GM12878 (cell line): ENCODE measurements around the gene HORMAD2. TPM values are rescaled to one million over a fixed set of nuclear protein-coding genes. Genes with fewer than 3 reads are reported as not detected.

Experiments used
- ATAC-seq: fragments of 200-7000 bp; cut with Tn5 transposase; 3 replicates; pipeline ENCODE4 v1.9.1; 2020; ENCODE audit warnings: mild to moderate bottlenecking, moderate library complexity
- BruUV-seq: library from RNA; stranded (reverse); fragments of 400-500 nt; replicated peaks from 2 replicates; lab custom pipeline; 2021; lab: Mats Ljungman, UMichigan
- CTCF ChIA-PET: fragments of 300-600 bp; sonication (Branson Sonifier 250); formaldehyde crosslinking; extraction: SDS; loops from one replicate; lab custom pipeline; 2021; ENCODE audit warnings: inconsistent platforms; lab: Yijun Ruan, JAX
- POLR2A ChIA-PET: fragments of 350-600 bp; formaldehyde crosslinking; extraction: SDS; loops from one replicate; lab custom pipeline; 2021; ENCODE audit warnings: inconsistent platforms; lab: Charles Lee
- RAD21 ChIA-PET: fragments of 300-600 bp; sonication (Branson Sonifier 250); formaldehyde crosslinking; loops from one replicate; lab custom pipeline; 2023; ENCODE audit warnings: antibody characterized with exemption; ENCODE audit not compliant: unreplicated experiment; lab: Charles Lee
- SMC1A ChIA-PET: fragments of 300-600 bp; sonication (Branson Sonifier 250); formaldehyde crosslinking; loops from one replicate; lab custom pipeline; 2023; ENCODE audit not compliant: unreplicated experiment, uncharacterized antibody; lab: Charles Lee
- DNase-seq: peaks from one replicate; pipeline ENCODE4 v3.0.0-alpha.2; 2011; ENCODE audit warnings: low read depth, low spot score
- FAIRE-seq: peaks from 3 replicates; lab custom pipeline; 2011; peaks lifted over from hg19 to GRCh38; lab: Jason Lieb, UNC
- H2AFZ ChIP-seq: 2 replicates; pipeline ENCODE4 v1.6.0; 2011; ENCODE audit warnings: low read depth, low read length, control low read depth; ENCODE audit not compliant: control insufficient read depth
- H3K27ac ChIP-seq: 2 replicates; pipeline ENCODE4 v1.5.1; 2011; ENCODE audit warnings: control low read depth; ENCODE audit not compliant: control insufficient read depth, insufficient read depth
- H3K27me3 ChIP-seq, 2 experiments: replicated peaks in 1 of 2; 2 replicates each; pipeline versions ENCODE4 v1.6.0 to v1.6.1; 2011; ENCODE audit warnings: low read length in 1 of 2; ENCODE audit not compliant: control insufficient read depth in 2 of 2, insufficient read depth in 2 of 2
- H3K36me3 ChIP-seq, 2 experiments: 2 replicates each; pipeline ENCODE4 v1.5.1; 2011; ENCODE audit warnings: low read length in 1 of 2; ENCODE audit not compliant: control insufficient read depth in 2 of 2, insufficient read depth in 2 of 2
- H3K4me1 ChIP-seq: 2 replicates; pipeline ENCODE4 v1.6.1; 2011; ENCODE audit warnings: mild to moderate bottlenecking, low read length, moderate library complexity, mixed read lengths; ENCODE audit not compliant: control insufficient read depth, insufficient read depth
- H3K4me2 ChIP-seq: 2 replicates; pipeline ENCODE4 v1.6.0; 2011; ENCODE audit warnings: control low read depth; ENCODE audit not compliant: control insufficient read depth, insufficient read depth
- H3K4me3 ChIP-seq: fragments of 200-600 bp; sonication (generic); 2 replicates; pipeline ENCODE4 v1.5.1; 2016
- H3K79me2 ChIP-seq: 2 replicates; pipeline ENCODE4 v1.6.0; 2011; ENCODE audit warnings: low read length; ENCODE audit not compliant: control insufficient read depth, insufficient read depth
- H3K9ac ChIP-seq: 2 replicates; pipeline ENCODE4 v1.8.0; 2011; ENCODE audit warnings: low read length, control low read depth, mixed read lengths; ENCODE audit not compliant: control insufficient read depth, insufficient read depth
- H3K9me3 ChIP-seq: replicated peaks from 3 replicates; pipeline ENCODE4 v1.5.1; 2011; ENCODE audit warnings: mild to moderate bottlenecking, low read length; ENCODE audit not compliant: control insufficient read depth, insufficient read depth
- H4K20me1 ChIP-seq: 2 replicates; pipeline ENCODE4 v1.6.0; 2011; ENCODE audit not compliant: control insufficient read depth, insufficient read depth
- GABPA ChIP-seq: IDR thresholded peaks from 2 replicates; pipeline ENCODE4 v1.6.1; 2014; ENCODE audit warnings: antibody characterized with exemption, low read depth, mild to moderate bottlenecking, inconsistent platforms
- GATAD2B ChIP-seq: fragments of 450-650 bp; conservative IDR thresholded peaks from 2 replicates; pipeline ENCODE4 v1.6.1; 2017; ENCODE audit warnings: low read depth, mild to moderate bottlenecking, moderate library complexity
- HDAC2 ChIP-seq: fragments of 200-600 bp; sonication (generic); IDR thresholded peaks from 2 replicates; pipeline ENCODE4 v1.6.1; 2017
- JUNB ChIP-seq: IDR thresholded peaks from 2 replicates; pipeline ENCODE4 v1.6.1; 2016; ENCODE audit warnings: antibody characterized with exemption, mild to moderate bottlenecking
- MEF2B ChIP-seq: fragments of 450-650 bp; IDR thresholded peaks from 2 replicates; pipeline ENCODE4 v1.6.1; 2018; ENCODE audit warnings: mild to moderate bottlenecking, moderate library complexity; ENCODE audit not compliant: partially characterized antibody, poor library complexity, severe bottlenecking
- NBN ChIP-seq: fragments of 450-650 bp; IDR thresholded peaks from 2 replicates; pipeline ENCODE4 v1.6.1; 2016
- RBBP5 ChIP-seq: fragments of 200-600 bp; sonication (generic); conservative IDR thresholded peaks from 2 replicates; pipeline ENCODE4 v1.6.1; 2016
- YBX1 ChIP-seq: fragments of 450-650 bp; IDR thresholded peaks from 2 replicates; pipeline ENCODE4 v1.6.1; 2016; ENCODE audit warnings: antibody characterized with exemption
- ZBED1 ChIP-seq: IDR thresholded peaks from 2 replicates; pipeline ENCODE4 v1.6.1; 2016; ENCODE audit warnings: borderline replicate concordance
- ZNF217 ChIP-seq: fragments of 450-650 bp; IDR thresholded peaks from 2 replicates; pipeline ENCODE4 v1.6.1; 2017; ENCODE audit warnings: antibody characterized with exemption, mild to moderate bottlenecking
- WGBS: methylation state at CpG from one replicate; pipeline ENCODE4 v1.1.6; 2016; ENCODE audit warnings: low lambda C conversion rate; ENCODE audit not compliant: insufficient replicate concordance, insufficient coverage; ENCODE audit errors: missing lambda C conversion rate; 5-methylcytosine and 5-hydroxymethylcytosine counted together
- in situ Hi-C: fragments of 300-500 bp; cut with MboI; formaldehyde crosslinking; loops from 9 replicates; pipeline ENCODE4 v1.14.3; 2018; ENCODE audit warnings: mixed read lengths
- intact Hi-C: fragments of 100-400 bp; cut with micrococcal nuclease; formaldehyde crosslinking; loops from one replicate; pipeline ENCODE4 v1.14.2; 2022; ENCODE audit not compliant: unreplicated experiment
- polyA plus RNA-seq, 11 experiments: library from polyadenylated mRNA; depleted of rRNA in 4 of 11; unstranded in 6 of 11; stranded (reverse) in 5 of 11; fragments of >200 nt; fragmentation: Nextera tagmentation in 4 of 11; fragmentation: Illumina TruSeq in 1 of 11; extraction: Ambion mirVana in 4 of 11; extraction: Trizol in 1 of 11; gene quantifications; 1 replicate in 1 of 11; 2 replicates in 10 of 11; pipeline versions ENCODE4 v1.2.1 to v1.2.3, GENCODE V29; 2011 to 2016; ENCODE audit warnings: inconsistent platforms in 2 of 11, missing spikeins in 2 of 11, low read depth in 1 of 11
- total RNA-seq, 4 experiments: library from RNA; depleted of rRNA in 3 of 4; stranded (reverse); fragments of >200 nt in 3 of 4; fragmentation: Illumina TruSeq in 1 of 4; extraction: Trizol in 1 of 4; gene quantifications; 2 replicates each; pipeline versions ENCODE4 v1.2.1 to v1.2.3, GENCODE V29; 2013 to 2021
- TF ChIP-seq, protein P1 (sequence below): fragments of 450-650 bp; IDR thresholded peaks from 2 replicates; pipeline ENCODE4 v1.6.1; 2017; ENCODE audit warnings: low read depth, mild to moderate bottlenecking, moderate library complexity
- TF ChIP-seq, protein P2 (sequence below): fragments of 450-650 bp; IDR thresholded peaks from 2 replicates; pipeline ENCODE4 v1.6.1; 2016; ENCODE audit warnings: mild to moderate bottlenecking
- TF ChIP-seq, protein P3 (sequence below): fragments of 450-650 bp; formaldehyde crosslinking; IDR thresholded peaks from 2 replicates; pipeline ENCODE4 v1.4.0; 2020; ENCODE audit warnings: mild to moderate bottlenecking, moderate library complexity
- TF ChIP-seq, protein P4 (sequence below): fragments of 150-350 bp; IDR thresholded peaks from 2 replicates; pipeline ENCODE4 v1.6.1; 2016; ENCODE audit warnings: low read depth, low read length

Gene HORMAD2
- total and polyA plus RNA-seq, 10 of the 15 experiments (the other 5 are each of a cell fraction or from before 2014, with no cell fraction given), result 0.07 to 0.13 TPM; not detected in 8

DNA sequence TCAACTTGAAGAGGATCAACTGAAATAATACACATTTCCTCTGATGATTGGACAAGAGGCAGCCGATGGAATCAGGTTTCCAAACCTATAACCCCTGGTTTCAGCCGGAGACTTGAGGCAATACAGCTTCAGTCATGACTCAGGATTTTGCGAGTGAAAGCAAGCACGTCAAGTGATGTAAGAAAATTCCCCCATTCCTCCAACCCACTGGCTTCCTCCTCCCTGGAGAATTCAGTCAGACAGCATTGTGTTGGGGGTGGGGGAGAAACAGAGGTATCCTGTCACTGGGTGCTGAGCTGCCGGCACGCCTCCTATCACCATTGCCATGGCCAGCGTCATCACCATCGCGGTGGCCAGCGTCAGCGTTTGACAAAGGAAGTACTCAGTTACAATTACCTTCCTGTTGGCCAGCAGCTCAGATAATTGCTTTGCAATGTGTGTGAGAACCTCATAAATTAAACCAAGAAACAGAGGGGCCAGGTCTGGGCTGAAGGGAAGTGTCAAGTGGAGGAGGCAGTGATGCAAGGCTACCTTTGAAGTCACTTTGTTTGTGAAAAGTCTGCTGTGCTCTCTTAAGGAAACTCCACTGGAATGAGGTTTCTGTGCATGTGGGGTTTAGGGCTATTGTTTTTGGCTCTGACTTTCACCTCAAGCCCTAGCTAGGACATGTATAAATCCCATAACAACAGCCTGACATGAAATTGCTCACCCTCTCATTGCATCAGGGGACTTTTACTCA is 116.0 kb downstream of the HORMAD2 start:
- ATAC-seq (peak; percentile 82), DNase-seq (peak; percentile 43), FAIRE-seq (no peak)
- POLR2A ChIA-PET, result interaction anchor here (1.2 to 1.8 kb wide), 3 partner anchors 28 to 153 kb away, joined by 4 to 9 read pairs (median 6); no protein-coding TSS in a partner anchor
- TSS peak; percentile 80 for BruUV-seq
- Histone ChIP-seq H3K9me3 (no peaks in the 10 kb centered on the region), H3K4me1 (peaks cover 18% of the 10 kb centered on the region), H3K4me2 (peak overlapping the region; percentile 44), H4K20me1 (no peaks in the 10 kb centered on the region), H3K9ac (no peak overlapping the region), H3K4me3 (no peak overlapping the region), H2AFZ (peak overlapping the region; percentile 73), H3K27ac (peak overlapping the region; percentile 63), H3K79me2 (no peaks in the 10 kb centered on the region), H3K36me3 (no peaks in the 10 kb centered on the region), H3K27me3 (no peaks in the 10 kb centered on the region)
- RAD21 ChIA-PET, result interaction anchor here (0.6 to 0.8 kb wide), 2 partner anchors 8 to 28 kb away, joined by 3 to 4 read pairs; no protein-coding TSS in a partner anchor
- 35% methylated on average over 10 of the region's 11 CpGs for WGBS
- intact Hi-C loops (no loop called here), in situ Hi-C loops (no loop called here)
- CTCF ChIA-PET, result no interaction called here
- SMC1A ChIA-PET, result interaction anchor here (0.9 to 2.0 kb wide), 3 partner anchors 11 to 92 kb away, joined by 3 to 5 read pairs (median 4); no protein-coding TSS in a partner anchor
- TF ChIP-seq JUNB (peak; percentile 59), ZBED1 (peak; percentile 51; the same call in 1 of the 2 replicates), GABPA (no peak), HDAC2 (no peak), ZNF217 (no peak), MEF2B (peak; percentile 89), GATAD2B (peak; percentile 33; the same call in 1 of the 2 replicates), NBN (peak; percentile 70), YBX1 (no peak), RBBP5 (no peak)
- TF ChIP-seq, protein P1, sequence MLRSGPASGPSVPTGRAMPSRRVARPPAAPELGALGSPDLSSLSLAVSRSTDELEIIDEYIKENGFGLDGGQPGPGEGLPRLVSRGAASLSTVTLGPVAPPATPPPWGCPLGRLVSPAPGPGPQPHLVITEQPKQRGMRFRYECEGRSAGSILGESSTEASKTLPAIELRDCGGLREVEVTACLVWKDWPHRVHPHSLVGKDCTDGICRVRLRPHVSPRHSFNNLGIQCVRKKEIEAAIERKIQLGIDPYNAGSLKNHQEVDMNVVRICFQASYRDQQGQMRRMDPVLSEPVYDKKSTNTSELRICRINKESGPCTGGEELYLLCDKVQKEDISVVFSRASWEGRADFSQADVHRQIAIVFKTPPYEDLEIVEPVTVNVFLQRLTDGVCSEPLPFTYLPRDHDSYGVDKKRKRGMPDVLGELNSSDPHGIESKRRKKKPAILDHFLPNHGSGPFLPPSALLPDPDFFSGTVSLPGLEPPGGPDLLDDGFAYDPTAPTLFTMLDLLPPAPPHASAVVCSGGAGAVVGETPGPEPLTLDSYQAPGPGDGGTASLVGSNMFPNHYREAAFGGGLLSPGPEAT, result peak; percentile 37; the same call in 1 of the 2 replicates
- TF ChIP-seq, protein P2, sequence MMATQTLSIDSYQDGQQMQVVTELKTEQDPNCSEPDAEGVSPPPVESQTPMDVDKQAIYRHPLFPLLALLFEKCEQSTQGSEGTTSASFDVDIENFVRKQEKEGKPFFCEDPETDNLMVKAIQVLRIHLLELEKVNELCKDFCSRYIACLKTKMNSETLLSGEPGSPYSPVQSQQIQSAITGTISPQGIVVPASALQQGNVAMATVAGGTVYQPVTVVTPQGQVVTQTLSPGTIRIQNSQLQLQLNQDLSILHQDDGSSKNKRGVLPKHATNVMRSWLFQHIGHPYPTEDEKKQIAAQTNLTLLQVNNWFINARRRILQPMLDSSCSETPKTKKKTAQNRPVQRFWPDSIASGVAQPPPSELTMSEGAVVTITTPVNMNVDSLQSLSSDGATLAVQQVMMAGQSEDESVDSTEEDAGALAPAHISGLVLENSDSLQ, result 0 out of 2 replicates have a peak, but pooled peaks have one; percentile 34
- TF ChIP-seq, protein P3, sequence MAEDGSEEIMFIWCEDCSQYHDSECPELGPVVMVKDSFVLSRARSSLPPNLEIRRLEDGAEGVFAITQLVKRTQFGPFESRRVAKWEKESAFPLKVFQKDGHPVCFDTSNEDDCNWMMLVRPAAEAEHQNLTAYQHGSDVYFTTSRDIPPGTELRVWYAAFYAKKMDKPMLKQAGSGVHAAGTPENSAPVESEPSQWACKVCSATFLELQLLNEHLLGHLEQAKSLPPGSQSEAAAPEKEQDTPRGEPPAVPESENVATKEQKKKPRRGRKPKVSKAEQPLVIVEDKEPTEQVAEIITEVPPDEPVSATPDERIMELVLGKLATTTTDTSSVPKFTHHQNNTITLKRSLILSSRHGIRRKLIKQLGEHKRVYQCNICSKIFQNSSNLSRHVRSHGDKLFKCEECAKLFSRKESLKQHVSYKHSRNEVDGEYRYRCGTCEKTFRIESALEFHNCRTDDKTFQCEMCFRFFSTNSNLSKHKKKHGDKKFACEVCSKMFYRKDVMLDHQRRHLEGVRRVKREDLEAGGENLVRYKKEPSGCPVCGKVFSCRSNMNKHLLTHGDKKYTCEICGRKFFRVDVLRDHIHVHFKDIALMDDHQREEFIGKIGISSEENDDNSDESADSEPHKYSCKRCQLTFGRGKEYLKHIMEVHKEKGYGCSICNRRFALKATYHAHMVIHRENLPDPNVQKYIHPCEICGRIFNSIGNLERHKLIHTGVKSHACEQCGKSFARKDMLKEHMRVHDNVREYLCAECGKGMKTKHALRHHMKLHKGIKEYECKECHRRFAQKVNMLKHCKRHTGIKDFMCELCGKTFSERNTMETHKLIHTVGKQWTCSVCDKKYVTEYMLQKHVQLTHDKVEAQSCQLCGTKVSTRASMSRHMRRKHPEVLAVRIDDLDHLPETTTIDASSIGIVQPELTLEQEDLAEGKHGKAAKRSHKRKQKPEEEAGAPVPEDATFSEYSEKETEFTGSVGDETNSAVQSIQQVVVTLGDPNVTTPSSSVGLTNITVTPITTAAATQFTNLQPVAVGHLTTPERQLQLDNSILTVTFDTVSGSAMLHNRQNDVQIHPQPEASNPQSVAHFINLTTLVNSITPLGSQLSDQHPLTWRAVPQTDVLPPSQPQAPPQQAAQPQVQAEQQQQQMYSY, result no peak
- TF ChIP-seq, protein P4, sequence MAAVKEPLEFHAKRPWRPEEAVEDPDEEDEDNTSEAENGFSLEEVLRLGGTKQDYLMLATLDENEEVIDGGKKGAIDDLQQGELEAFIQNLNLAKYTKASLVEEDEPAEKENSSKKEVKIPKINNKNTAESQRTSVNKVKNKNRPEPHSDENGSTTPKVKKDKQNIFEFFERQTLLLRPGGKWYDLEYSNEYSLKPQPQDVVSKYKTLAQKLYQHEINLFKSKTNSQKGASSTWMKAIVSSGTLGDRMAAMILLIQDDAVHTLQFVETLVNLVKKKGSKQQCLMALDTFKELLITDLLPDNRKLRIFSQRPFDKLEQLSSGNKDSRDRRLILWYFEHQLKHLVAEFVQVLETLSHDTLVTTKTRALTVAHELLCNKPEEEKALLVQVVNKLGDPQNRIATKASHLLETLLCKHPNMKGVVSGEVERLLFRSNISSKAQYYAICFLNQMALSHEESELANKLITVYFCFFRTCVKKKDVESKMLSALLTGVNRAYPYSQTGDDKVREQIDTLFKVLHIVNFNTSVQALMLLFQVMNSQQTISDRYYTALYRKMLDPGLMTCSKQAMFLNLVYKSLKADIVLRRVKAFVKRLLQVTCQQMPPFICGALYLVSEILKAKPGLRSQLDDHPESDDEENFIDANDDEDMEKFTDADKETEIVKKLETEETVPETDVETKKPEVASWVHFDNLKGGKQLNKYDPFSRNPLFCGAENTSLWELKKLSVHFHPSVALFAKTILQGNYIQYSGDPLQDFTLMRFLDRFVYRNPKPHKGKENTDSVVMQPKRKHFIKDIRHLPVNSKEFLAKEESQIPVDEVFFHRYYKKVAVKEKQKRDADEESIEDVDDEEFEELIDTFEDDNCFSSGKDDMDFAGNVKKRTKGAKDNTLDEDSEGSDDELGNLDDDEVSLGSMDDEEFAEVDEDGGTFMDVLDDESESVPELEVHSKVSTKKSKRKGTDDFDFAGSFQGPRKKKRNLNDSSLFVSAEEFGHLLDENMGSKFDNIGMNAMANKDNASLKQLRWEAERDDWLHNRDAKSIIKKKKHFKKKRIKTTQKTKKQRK, result no peak
